Measurements from ENCODE around the gene PTPRD. TPM values are rescaled to one million over a fixed set of nuclear protein-coding genes. Genes with fewer than 3 reads are reported as not detected.

PTPRD gene
- total and polyA plus RNA-seq, 9 of the 15 experiments (the other 6 are each of a cell fraction or from before 2014, with no cell fraction given) = 0.11 TPM; not detected in 8

DNA sequence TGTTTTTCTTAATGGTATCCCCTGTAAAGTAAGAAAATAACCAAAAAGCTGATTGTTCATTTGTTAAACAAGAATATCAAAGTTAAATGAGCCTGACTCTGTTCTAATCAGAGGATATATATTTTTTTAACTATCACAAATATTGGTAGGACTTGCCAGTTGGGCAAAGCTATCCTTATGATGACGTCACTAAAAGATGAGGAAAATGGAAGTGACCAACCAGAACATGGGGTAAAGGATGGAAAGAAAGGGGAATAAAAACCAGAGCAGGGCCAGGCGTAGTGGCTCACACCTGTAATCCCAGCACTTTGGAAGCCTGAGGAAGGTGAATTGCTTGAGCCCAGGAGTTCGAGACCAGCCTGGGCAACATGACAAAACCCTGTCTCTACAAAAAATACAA lies 2001.6 kb downstream of the PTPRD start (continued):
- TF ChIP-seq MGA (IDR thresholded peaks at IDR 0.05) (no peak), RBM25 (IDR thresholded peaks at IDR 0.05; ENCODE audit: low read depth, low read length, severe bottlenecking) (no peak), CBX2 (IDR thresholded peaks at IDR 0.05; ENCODE audit: insufficient read depth, low read length, poor library complexity, severe bottlenecking) (no peak), SMAD3 (CRISPR knock-in tag; conservative IDR thresholded peaks at IDR 0.05) (no peak), NUFIP1 (IDR thresholded peaks at IDR 0.05; ENCODE audit: partially characterized antibody) (no peak), ELF1 (tag; IDR thresholded peaks at IDR 0.05) (no peak), CEBPG (CRISPR knock-in tag; IDR thresholded peaks at IDR 0.05) (no peak), CEBPG (tag; conservative IDR thresholded peaks at IDR 0.05 in 1 of 2, IDR thresholded peaks at IDR 0.05 in 1 of 2) (no peak), KHSRP (IDR thresholded peaks at IDR 0.05) (no peak), ZNF23 (CRISPR knock-in tag; IDR thresholded peaks at IDR 0.05) (no peak), HDAC8 (tag; IDR thresholded peaks at IDR 0.05) (no peak), CTCF (IDR thresholded peaks at IDR 0.05 in 2 of 3, conservative IDR thresholded peaks at IDR 0.05 in 1 of 3; ENCODE audit: insufficient read depth in 2 of 3, low read depth in 1 of 3, low read length in 3 of 3) (no peak), SAFB (IDR thresholded peaks at IDR 0.05; ENCODE audit: borderline replicate concordance, low read depth, low read length) (no peak), ZNF79 (CRISPR knock-in tag; IDR thresholded peaks at IDR 0.05; ENCODE audit: low read depth) (no peak)
